HepG2 (cell line): Measurements from ENCODE around the gene MLN. TPM values are rescaled to one million over a fixed set of nuclear protein-coding genes. Genes with fewer than 3 reads are reported as not detected.

Experiments used
- ATAC-seq: fragments of 200-7000 bp; cut with Tn5 transposase; 3 replicates; pipeline ENCODE4 v1.9.1; 2020; ENCODE audit warnings: mild to moderate bottlenecking, moderate library complexity
- BruUV-seq: library from RNA; stranded (reverse); fragments of 400-500 nt; replicated peaks from 2 replicates; lab custom pipeline; 2021; lab: Mats Ljungman, UMichigan
- CTCF ChIA-PET: fragments of 300-600 bp; formaldehyde crosslinking; extraction: SDS; loops from one replicate; lab custom pipeline; 2021; ENCODE audit warnings: low total read pairs, inconsistent platforms, low intra/inter-chr PET ratio; lab: Yijun Ruan, JAX
- POLR2A ChIA-PET: fragments of 350-600 bp; sonication (Branson Sonifier 250); formaldehyde crosslinking; loops from one replicate; lab custom pipeline; 2020; ENCODE audit warnings: antibody characterized with exemption, inconsistent platforms; lab: Yijun Ruan, JAX
- DNase-seq: peaks from one replicate; pipeline ENCODE4 v3.0.0-alpha.2; 2015; ENCODE audit warnings: low spot score
- FAIRE-seq: peaks from 3 replicates; lab custom pipeline; 2011; peaks lifted over from hg19 to GRCh38; lab: Jason Lieb, UNC
- H2AFZ ChIP-seq: one replicate; pipeline ENCODE4 v1.6.1; 2011; ENCODE audit warnings: low read length, inconsistent platforms
- H3K27ac ChIP-seq: fragments of 300-600 bp; 3 replicates; pipeline ENCODE4 v1.8.0; 2011; ENCODE audit warnings: mixed run types, mild to moderate bottlenecking, mixed read lengths, low read length, inconsistent platforms; ENCODE audit not compliant: insufficient read depth; ENCODE audit errors: extremely low read length
- H3K27me3 ChIP-seq, 2 experiments: fragments of 200-600 bp in 1 of 2; 2 replicates in 1 of 2; 3 replicates in 1 of 2; pipeline versions ENCODE4 v1.6.0 to v1.8.0; 2011; ENCODE audit warnings: low read length in 2 of 2, mild to moderate bottlenecking in 2 of 2, moderate library complexity in 2 of 2, inconsistent platforms in 1 of 2; ENCODE audit not compliant: insufficient read depth in 2 of 2, control insufficient read depth in 1 of 2
- H3K36me3 ChIP-seq, 2 experiments: fragments of 200-600 bp in 1 of 2; replicated peaks in 1 of 2; 2 replicates in 1 of 2; 3 replicates in 1 of 2; pipeline versions ENCODE4 v1.5.1 to v1.8.0; 2011; ENCODE audit warnings: low read length in 2 of 2, inconsistent platforms in 1 of 2; ENCODE audit not compliant: insufficient read depth in 2 of 2, control insufficient read depth in 1 of 2
- H3K4me1 ChIP-seq: 2 replicates; pipeline ENCODE4 v1.5.1; 2012; ENCODE audit warnings: low read length, inconsistent platforms; ENCODE audit not compliant: insufficient read depth
- H3K4me2 ChIP-seq: 2 replicates; pipeline ENCODE4 v1.6.0; 2011; ENCODE audit warnings: low read depth, low read length, inconsistent platforms
- H3K4me3 ChIP-seq, 3 experiments: fragments of 200-600 bp in 1 of 3; sonication (generic), shearing (Covaris generic) in 1 of 3; replicated peaks in 1 of 3; 2 replicates each; pipeline ENCODE4 v1.5.1; 2011 to 2016; ENCODE audit warnings: low read length in 3 of 3, inconsistent platforms in 2 of 3, low read depth in 2 of 3, mild to moderate bottlenecking in 2 of 3, control low read depth in 1 of 3, mixed read lengths in 1 of 3; ENCODE audit not compliant: insufficient read depth in 1 of 3
- H3K79me2 ChIP-seq: one replicate; pipeline ENCODE4 v1.6.1; 2011; ENCODE audit warnings: low read length, inconsistent platforms; ENCODE audit not compliant: insufficient read depth
- H3K9ac ChIP-seq: 2 replicates; pipeline ENCODE4 v1.6.0; 2011; ENCODE audit warnings: mild to moderate bottlenecking, low read depth, low read length, inconsistent platforms; ENCODE audit not compliant: insufficient read depth
- H3K9me3 ChIP-seq: 2 replicates; pipeline ENCODE4 v1.5.1; 2012; ENCODE audit warnings: mild to moderate bottlenecking, low read length
- H4K20me1 ChIP-seq: 2 replicates; pipeline ENCODE4 v1.6.0; 2011; ENCODE audit warnings: inconsistent platforms, mild to moderate bottlenecking, low read length, moderate library complexity; ENCODE audit not compliant: insufficient read depth
- CBFB ChIP-seq: sonication (generic); formaldehyde crosslinking; IDR thresholded peaks from 2 replicates; pipeline ENCODE4 v1.4.0; 2020; ENCODE audit warnings: missing genetic modification reagents
- ETS1 ChIP-seq: sonication (generic); formaldehyde crosslinking; IDR thresholded peaks from 2 replicates; pipeline ENCODE4 v1.4.0; 2020; ENCODE audit warnings: missing genetic modification reagents
- HOXA5 ChIP-seq: sonication (generic); formaldehyde crosslinking; IDR thresholded peaks from 2 replicates; pipeline ENCODE4 v1.4.0; 2020; ENCODE audit warnings: missing genetic modification reagents
- NAIF1 ChIP-seq: sonication (generic); formaldehyde crosslinking; IDR thresholded peaks from 2 replicates; pipeline ENCODE4 v1.5.0; 2020; ENCODE audit warnings: mild to moderate bottlenecking, missing genetic modification reagents, borderline replicate concordance
- PAX8 ChIP-seq: sonication (generic); formaldehyde crosslinking; IDR thresholded peaks from 2 replicates; pipeline ENCODE4 v1.8.0; 2022; ENCODE audit warnings: mild to moderate bottlenecking, missing genetic modification reagents, borderline replicate concordance
- SNAPC2 ChIP-seq: sonication (generic); formaldehyde crosslinking; IDR thresholded peaks from 2 replicates; pipeline ENCODE4 v1.8.1; 2022; ENCODE audit warnings: mild to moderate bottlenecking, missing genetic modification reagents
- ZNF17 ChIP-seq: sonication (generic); formaldehyde crosslinking; IDR thresholded peaks from 2 replicates; pipeline ENCODE4 v1.5.0; 2020; ENCODE audit warnings: mild to moderate bottlenecking, missing genetic modification reagents
- ZNF317 ChIP-seq: sonication (generic); formaldehyde crosslinking; IDR thresholded peaks from 2 replicates; pipeline ENCODE4 v1.5.0; 2020; ENCODE audit warnings: mild to moderate bottlenecking, missing genetic modification reagents
- ZNF772 ChIP-seq: sonication (generic); formaldehyde crosslinking; IDR thresholded peaks from 2 replicates; pipeline ENCODE4 v1.5.0; 2020; ENCODE audit warnings: mild to moderate bottlenecking, missing genetic modification reagents
- WGBS: methylation state at CpG from one replicate; pipeline ENCODE4 v1.1.6; 2017; ENCODE audit warnings: low lambda C conversion rate; 5-methylcytosine and 5-hydroxymethylcytosine counted together
- in situ Hi-C: cut with HindIII; loops from 2 replicates; pipeline ENCODE4 v1.10.0; 2017; ENCODE audit warnings: low pct_unique_long_range_greater_than_20kb; ENCODE audit not compliant: extremely low pct_ligation_motif_present
- intact Hi-C: fragments of 100-400 bp; cut with micrococcal nuclease; formaldehyde crosslinking; loops from one replicate; pipeline ENCODE4 v1.10.0; 2022; ENCODE audit not compliant: unreplicated experiment
- polyA plus RNA-seq, 8 experiments: library from polyadenylated mRNA; depleted of rRNA in 3 of 8; stranded (reverse) in 7 of 8; unstranded in 1 of 8; fragments of >200 nt; fragmentation: Illumina TruSeq in 4 of 8; extraction: Trizol in 4 of 8; gene quantifications; 2 replicates each; pipeline versions ENCODE4 v1.2.1 to v1.2.3, GENCODE V29; 2011 to 2016; ENCODE audit warnings: low read depth in 4 of 8, missing spikeins in 1 of 8, mixed read lengths in 1 of 8; ENCODE audit not compliant: insufficient read depth in 1 of 8
- total RNA-seq, 5 experiments: library from RNA; depleted of rRNA; stranded (reverse); fragments of >200 nt; fragmentation: Illumina TruSeq; extraction: Trizol; gene quantifications; 2 replicates each; pipeline ENCODE4 v1.2.3, GENCODE V29; 2016; ENCODE audit warnings: low read depth in 1 of 5
- TF ChIP-seq, protein P1 (sequence below): sonication (generic); formaldehyde crosslinking; IDR thresholded peaks from 2 replicates; pipeline ENCODE4 v1.5.0; 2020; ENCODE audit warnings: mild to moderate bottlenecking, missing genetic modification reagents
- TF ChIP-seq, protein P2 (sequence below): sonication (generic); formaldehyde crosslinking; IDR thresholded peaks from 2 replicates; pipeline ENCODE4 v1.4.0; 2020; ENCODE audit warnings: missing genetic modification reagents
- TF ChIP-seq, protein P3 (sequence below): sonication (generic); formaldehyde crosslinking; IDR thresholded peaks from 2 replicates; pipeline ENCODE4 v1.8.1; 2023; ENCODE audit warnings: mild to moderate bottlenecking, missing genetic modification reagents

MLN gene
- total and polyA plus RNA-seq, 2 of the 13 experiments (the other 11 are each of a cell fraction or from before 2014, with no cell fraction given): not detected

DNA sequence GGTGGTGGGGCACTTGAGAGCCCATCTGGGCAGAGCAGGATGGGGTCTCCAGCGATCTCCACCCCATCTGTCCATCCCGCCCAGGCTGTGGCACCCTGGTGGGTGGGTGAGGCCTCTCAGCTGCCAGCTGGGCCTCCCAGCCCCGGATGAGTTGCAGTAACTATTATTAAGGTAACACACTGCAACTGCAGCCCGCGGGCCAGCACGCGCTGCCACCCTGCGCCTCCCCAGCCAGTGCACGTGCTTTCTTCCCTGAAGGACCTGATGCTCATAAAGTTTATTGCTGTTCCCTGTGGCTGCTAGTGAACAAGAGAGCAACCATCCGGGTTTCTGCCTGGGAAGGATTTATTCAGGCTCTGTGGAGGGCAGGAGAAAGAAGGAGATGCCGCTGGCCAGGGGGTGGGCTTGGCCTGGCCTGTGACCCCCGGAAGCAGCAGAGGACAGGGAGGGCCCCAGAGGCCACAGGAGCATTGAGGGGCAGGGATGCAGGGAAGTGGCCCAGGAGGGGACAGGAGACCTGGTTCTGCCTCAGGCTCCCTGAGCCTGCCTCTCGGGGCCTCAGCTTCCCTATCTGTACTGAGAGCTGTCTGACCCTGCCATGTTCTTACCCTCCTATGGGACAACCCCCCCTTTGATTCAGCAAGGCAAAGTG lies 58.8 kb downstream of the MLN start:
- Histone ChIP-seq H3K27ac (no peak overlapping the region), H2AFZ (no peak overlapping the region), H3K9me3 (no peaks in the 10 kb centered on the region), H3K36me3 (no peaks in the 10 kb centered on the region), H3K4me2 (peak overlapping the region; percentile 59), H3K4me1 (peaks cover 51% of the 10 kb centered on the region), H3K9ac (peak overlapping the region; percentile 2; the same call in 1 of the 2 replicates), H4K20me1 (no peaks in the 10 kb centered on the region), H3K79me2 (no peaks in the 10 kb centered on the region), H3K4me3 (peak overlapping the region in 1 of 3 experiments; percentile 35; a peak in 2 of 6 replicates), H3K27me3 (peaks cover 4 to 40% of the 10 kb centered on the region in 2 experiments; a peak in 4 of 5 replicates)
- ChIA-PET POLR2A (interaction anchor here (1.2 to 4.6 kb wide), 4 partner anchors 16 to 137 kb away, joined by 3 to 48 read pairs (median 18); partner anchors contain the start of gene UQCC2), CTCF (interaction anchor here (0.8 to 5.7 kb wide), 5 partner anchors 18 to 410 kb away, joined by 3 to 77 read pairs (median 3); partner anchors contain the start of gene LEMD2)
- in situ Hi-C loops: no loop called here
- no peak for FAIRE-seq
- WGBS: 0% methylated on average over 6 of the region's 13 CpGs
- peak; percentile 27 for ATAC-seq
- no peak for DNase-seq
- intact Hi-C loops: loop anchor here (1.0 to 2.0 kb wide), 3 partner anchors 17 to 156 kb away; partner anchors contain the start of gene UQCC2
- BruUV-seq: no TSS peak
- no peak for TF ChIP-seq ETS1 (CRISPR knock-in tag)
- TF ChIP-seq, protein P1, sequence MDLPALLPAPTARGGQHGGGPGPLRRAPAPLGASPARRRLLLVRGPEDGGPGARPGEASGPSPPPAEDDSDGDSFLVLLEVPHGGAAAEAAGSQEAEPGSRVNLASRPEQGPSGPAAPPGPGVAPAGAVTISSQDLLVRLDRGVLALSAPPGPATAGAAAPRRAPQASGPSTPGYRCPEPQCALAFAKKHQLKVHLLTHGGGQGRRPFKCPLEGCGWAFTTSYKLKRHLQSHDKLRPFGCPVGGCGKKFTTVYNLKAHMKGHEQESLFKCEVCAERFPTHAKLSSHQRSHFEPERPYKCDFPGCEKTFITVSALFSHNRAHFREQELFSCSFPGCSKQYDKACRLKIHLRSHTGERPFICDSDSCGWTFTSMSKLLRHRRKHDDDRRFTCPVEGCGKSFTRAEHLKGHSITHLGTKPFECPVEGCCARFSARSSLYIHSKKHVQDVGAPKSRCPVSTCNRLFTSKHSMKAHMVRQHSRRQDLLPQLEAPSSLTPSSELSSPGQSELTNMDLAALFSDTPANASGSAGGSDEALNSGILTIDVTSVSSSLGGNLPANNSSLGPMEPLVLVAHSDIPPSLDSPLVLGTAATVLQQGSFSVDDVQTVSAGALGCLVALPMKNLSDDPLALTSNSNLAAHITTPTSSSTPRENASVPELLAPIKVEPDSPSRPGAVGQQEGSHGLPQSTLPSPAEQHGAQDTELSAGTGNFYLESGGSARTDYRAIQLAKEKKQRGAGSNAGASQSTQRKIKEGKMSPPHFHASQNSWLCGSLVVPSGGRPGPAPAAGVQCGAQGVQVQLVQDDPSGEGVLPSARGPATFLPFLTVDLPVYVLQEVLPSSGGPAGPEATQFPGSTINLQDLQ (CRISPR knock-in tag): no peak
- no peak for TF ChIP-seq ZNF17 (CRISPR knock-in tag)
- TF ChIP-seq HOXA5 (CRISPR knock-in tag): 0 out of 2 replicates have a peak, but pooled peaks have one; percentile 34
- no peak for TF ChIP-seq PAX8 (CRISPR knock-in tag)
- no peak for TF ChIP-seq ZNF317 (CRISPR knock-in tag)
- TF ChIP-seq CBFB (CRISPR knock-in tag): no peak
- no peak for TF ChIP-seq NAIF1
- TF ChIP-seq, protein P2, sequence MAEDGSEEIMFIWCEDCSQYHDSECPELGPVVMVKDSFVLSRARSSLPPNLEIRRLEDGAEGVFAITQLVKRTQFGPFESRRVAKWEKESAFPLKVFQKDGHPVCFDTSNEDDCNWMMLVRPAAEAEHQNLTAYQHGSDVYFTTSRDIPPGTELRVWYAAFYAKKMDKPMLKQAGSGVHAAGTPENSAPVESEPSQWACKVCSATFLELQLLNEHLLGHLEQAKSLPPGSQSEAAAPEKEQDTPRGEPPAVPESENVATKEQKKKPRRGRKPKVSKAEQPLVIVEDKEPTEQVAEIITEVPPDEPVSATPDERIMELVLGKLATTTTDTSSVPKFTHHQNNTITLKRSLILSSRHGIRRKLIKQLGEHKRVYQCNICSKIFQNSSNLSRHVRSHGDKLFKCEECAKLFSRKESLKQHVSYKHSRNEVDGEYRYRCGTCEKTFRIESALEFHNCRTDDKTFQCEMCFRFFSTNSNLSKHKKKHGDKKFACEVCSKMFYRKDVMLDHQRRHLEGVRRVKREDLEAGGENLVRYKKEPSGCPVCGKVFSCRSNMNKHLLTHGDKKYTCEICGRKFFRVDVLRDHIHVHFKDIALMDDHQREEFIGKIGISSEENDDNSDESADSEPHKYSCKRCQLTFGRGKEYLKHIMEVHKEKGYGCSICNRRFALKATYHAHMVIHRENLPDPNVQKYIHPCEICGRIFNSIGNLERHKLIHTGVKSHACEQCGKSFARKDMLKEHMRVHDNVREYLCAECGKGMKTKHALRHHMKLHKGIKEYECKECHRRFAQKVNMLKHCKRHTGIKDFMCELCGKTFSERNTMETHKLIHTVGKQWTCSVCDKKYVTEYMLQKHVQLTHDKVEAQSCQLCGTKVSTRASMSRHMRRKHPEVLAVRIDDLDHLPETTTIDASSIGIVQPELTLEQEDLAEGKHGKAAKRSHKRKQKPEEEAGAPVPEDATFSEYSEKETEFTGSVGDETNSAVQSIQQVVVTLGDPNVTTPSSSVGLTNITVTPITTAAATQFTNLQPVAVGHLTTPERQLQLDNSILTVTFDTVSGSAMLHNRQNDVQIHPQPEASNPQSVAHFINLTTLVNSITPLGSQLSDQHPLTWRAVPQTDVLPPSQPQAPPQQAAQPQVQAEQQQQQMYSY (CRISPR knock-in tag): no peak
- no peak for TF ChIP-seq ZNF772 (CRISPR knock-in tag)
- TF ChIP-seq, protein P3, sequence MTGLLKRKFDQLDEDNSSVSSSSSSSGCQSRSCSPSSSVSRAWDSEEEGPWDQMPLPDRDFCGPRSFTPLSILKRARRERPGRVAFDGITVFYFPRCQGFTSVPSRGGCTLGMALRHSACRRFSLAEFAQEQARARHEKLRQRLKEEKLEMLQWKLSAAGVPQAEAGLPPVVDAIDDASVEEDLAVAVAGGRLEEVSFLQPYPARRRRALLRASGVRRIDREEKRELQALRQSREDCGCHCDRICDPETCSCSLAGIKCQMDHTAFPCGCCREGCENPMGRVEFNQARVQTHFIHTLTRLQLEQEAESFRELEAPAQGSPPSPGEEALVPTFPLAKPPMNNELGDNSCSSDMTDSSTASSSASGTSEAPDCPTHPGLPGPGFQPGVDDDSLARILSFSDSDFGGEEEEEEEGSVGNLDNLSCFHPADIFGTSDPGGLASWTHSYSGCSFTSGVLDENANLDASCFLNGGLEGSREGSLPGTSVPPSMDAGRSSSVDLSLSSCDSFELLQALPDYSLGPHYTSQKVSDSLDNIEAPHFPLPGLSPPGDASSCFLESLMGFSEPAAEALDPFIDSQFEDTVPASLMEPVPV (CRISPR knock-in tag): no peak
- no peak for TF ChIP-seq SNAPC2 (CRISPR knock-in tag)
